Skeletal muscle tissue (tissue), 4 donors: ENCODE measurements around the gene TSPO. TPM values are rescaled to one million over a fixed set of nuclear protein-coding genes. Genes with fewer than 3 reads are reported as not detected.

Experiments used
- H3K27ac ChIP-seq: one replicate; pipeline ENCODE4 v1.7.0; 2013; ENCODE audit warnings: mild to moderate bottlenecking, low read depth, low read length, inconsistent platforms
- H3K27me3 ChIP-seq, 3 donors: one replicate each; pipeline ENCODE4 v1.7.0; 2013; ENCODE audit warnings: low read length in 3 of 3; ENCODE audit not compliant: control insufficient read depth in 3 of 3, insufficient read depth in 3 of 3
- H3K36me3 ChIP-seq, 3 donors: one replicate each; pipeline ENCODE4 v1.7.0; 2013; ENCODE audit warnings: low read length in 3 of 3; ENCODE audit not compliant: control insufficient read depth in 3 of 3, insufficient read depth in 3 of 3
- H3K4me1 ChIP-seq, 3 donors: one replicate each; pipeline ENCODE4 v1.7.0; 2013; ENCODE audit warnings: low read length in 3 of 3, mild to moderate bottlenecking in 3 of 3; ENCODE audit not compliant: control insufficient read depth in 3 of 3, insufficient read depth in 3 of 3
- H3K4me3 ChIP-seq, 3 donors: one replicate each; pipeline ENCODE4 v1.7.0; 2013; ENCODE audit warnings: low read length in 3 of 3
- H3K9ac ChIP-seq, 3 donors: one replicate each; pipeline ENCODE4 v1.7.0; 2013; ENCODE audit warnings: low read length in 3 of 3, mild to moderate bottlenecking in 3 of 3, moderate library complexity in 2 of 3, low read depth in 1 of 3
- H3K9me3 ChIP-seq, 3 donors: one replicate each; pipeline ENCODE4 v1.7.0; 2013; ENCODE audit warnings: low read length in 3 of 3; ENCODE audit not compliant: control insufficient read depth in 3 of 3
- total RNA-seq: library from RNA; depleted of rRNA; stranded (reverse); fragments of >200 nt; gene quantifications from one replicate; pipeline ENCODE4 v1.2.3, GENCODE V29; 2014
- donor health status: Osteomylitis.

Gene TSPO
- total RNA-seq, 1 donor from 2014 or later, result 69.4 TPM

DNA sequence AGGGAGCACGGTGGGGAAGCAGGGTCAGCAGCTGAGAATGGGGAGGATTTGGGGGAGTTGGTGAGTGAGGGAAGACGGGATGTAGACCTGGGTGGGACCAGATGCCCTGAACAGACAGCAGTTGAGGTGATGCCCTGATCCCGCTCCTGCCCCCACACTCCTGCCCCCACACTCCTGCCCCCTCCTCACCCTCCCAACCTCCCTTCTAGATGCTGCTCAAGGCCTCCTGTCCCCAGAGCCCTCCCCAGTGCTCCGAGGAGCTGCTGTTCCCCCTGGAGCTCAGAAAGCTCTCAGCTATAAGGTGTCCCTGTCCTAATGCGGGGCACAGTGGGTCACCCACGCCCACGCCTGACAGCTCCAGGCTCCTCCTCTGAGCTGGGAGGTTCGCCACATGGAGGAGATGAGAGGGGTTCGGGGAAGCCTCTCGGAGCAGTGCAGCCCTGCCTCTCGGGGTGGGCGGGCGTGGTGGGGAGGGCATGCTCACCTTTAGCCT, 60.6 kb downstream of the TSPO start:
- Histone ChIP-seq H3K9ac (no peak overlapping the region), H3K27ac (no peak overlapping the region), H3K9me3 (no peaks in the 10 kb centered on the region), H3K4me1 (no peaks in the 10 kb centered on the region), H3K27me3 (peaks cover 3 to 28% (median 24%) of the 10 kb centered on the region in 3 donors), H3K4me3 (no peak overlapping the region), H3K36me3 (no peaks in the 10 kb centered on the region)

DNA sequence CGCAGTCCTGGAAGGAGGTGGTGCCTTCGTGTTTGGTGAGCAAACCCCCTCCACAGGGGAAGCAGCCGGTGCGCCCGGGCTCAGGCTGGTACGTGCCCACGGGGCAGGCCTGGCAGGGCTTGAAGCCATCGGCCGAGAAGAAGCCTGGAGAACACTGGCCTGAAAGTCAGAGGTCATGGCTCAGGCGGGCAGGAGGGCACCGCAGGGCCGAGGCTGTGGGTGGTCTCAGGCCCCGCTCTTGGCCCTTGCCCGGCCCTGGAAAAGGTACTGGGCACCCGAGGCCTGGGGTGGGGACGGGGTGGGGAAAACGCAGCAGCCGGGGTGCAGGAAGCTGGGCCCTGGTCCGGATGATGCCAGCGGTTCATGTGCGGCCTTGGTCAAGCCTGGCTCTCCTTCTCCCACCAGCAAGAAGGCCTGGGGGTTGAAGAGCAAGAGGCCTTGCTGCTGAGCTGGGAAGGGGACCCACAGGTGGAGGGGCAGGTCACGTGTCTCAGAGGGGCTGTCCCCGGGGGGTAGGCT, 61.1 kb downstream of the TSPO start:
- H3K4me1 ChIP-seq, result no peaks in the 10 kb centered on the region
- no peak overlapping the region for H3K9ac ChIP-seq
- H3K27me3 ChIP-seq, result peaks cover 3 to 30% (median 21%) of the 10 kb centered on the region in 3 donors
- no peaks in the 10 kb centered on the region for H3K9me3 ChIP-seq
- H3K4me3 ChIP-seq, result no peak overlapping the region
- no peaks in the 10 kb centered on the region for H3K36me3 ChIP-seq
- H3K27ac ChIP-seq, result no peak overlapping the region

Other genes starting within 250 kb of the TSPO start
- gene PACSIN2, start 136.4 kb upstream of the TSPO start, total RNA-seq, result 20.9 TPM
- gene TTLL1, start 62.2 kb upstream of the TSPO start, total RNA-seq, result 8.9 TPM
- 0.52 TPM for gene BIK, start 40.8 kb upstream of the TSPO start, total RNA-seq
- 8.4 TPM for gene MCAT, start 8.2 kb upstream of the TSPO start, total RNA-seq
- 13.0 TPM for gene TTLL12, start 35.6 kb downstream of the TSPO start, total RNA-seq
- gene SCUBE1, start 191.8 kb downstream of the TSPO start, total RNA-seq, result under 0.01 TPM